HL-60 (cell line): ENCODE data around the gene ENTPD2.

Source experiments
- DNase-seq, 2 experiments: peaks; one replicate each; pipeline ENCODE4 v3.0.0-alpha.2; 2010 to 2020; ENCODE audit warnings: low read depth in 1 of 2, low spot score in 1 of 2
- H3K27ac ChIP-seq: fragments of 250-450 bp; sonication (Bioruptor Pico); replicated peaks from 2 replicates; pipeline ENCODE4 v1.5.1; 2020; ENCODE audit warnings: mild to moderate bottlenecking, moderate library complexity
- H3K27me3 ChIP-seq: fragments of 250-450 bp; sonication (Bioruptor Pico); 2 replicates; pipeline ENCODE4 v1.5.1; 2021; ENCODE audit warnings: mild to moderate bottlenecking, moderate library complexity; ENCODE audit not compliant: insufficient read depth, poor library complexity, severe bottlenecking
- H3K4me3 ChIP-seq: replicated peaks from 2 replicates; pipeline ENCODE4 v1.5.1; 2011; ENCODE audit warnings: mild to moderate bottlenecking, control low read depth, low read length; ENCODE audit not compliant: insufficient read depth
- CTCF ChIP-seq: IDR thresholded peaks from one replicate; pipeline ENCODE4 v1.5.1; 2011; ENCODE audit warnings: low read length, control low read depth, inconsistent platforms; ENCODE audit not compliant: insufficient read depth
- GABPA ChIP-seq: IDR thresholded peaks from 2 replicates; pipeline ENCODE4 v1.6.1; 2012; ENCODE audit warnings: low read depth
- POLR2AphosphoS5 ChIP-seq: IDR thresholded peaks from 2 replicates; pipeline ENCODE4 v1.6.1; 2012; ENCODE audit warnings: low read depth
- REST ChIP-seq: IDR thresholded peaks from 2 replicates; pipeline ENCODE4 v1.6.1; 2012; ENCODE audit warnings: low read depth; ENCODE audit not compliant: insufficient replicate concordance
- SPI1 ChIP-seq: IDR thresholded peaks from 2 replicates; pipeline ENCODE4 v1.6.1; 2012; ENCODE audit warnings: low read depth, mild to moderate bottlenecking, borderline replicate concordance

ENTPD2 gene

GRCh38 chr9:137083394-137084004 is 29.6 kb upstream of the ENTPD2 start:
- H3K27ac ChIP-seq, result no peak overlapping the region
- no peak for DNase-seq

GRCh38 chr9:137082925-137083290 is 29.0 kb upstream of the ENTPD2 start:
- Histone ChIP-seq H3K27me3 (peaks cover 5% of the 10 kb centered on the region), H3K27ac (no peak overlapping the region), H3K4me3 (no peak overlapping the region)
- TF ChIP-seq GABPA (no peak), SPI1 (no peak), REST (no peak), POLR2AphosphoS5 (no peak), CTCF (no peak)
- no peak for DNase-seq

More at GRCh38 chr9:137083394-137084004, 29.6 kb upstream of the ENTPD2 start:
- Histone ChIP-seq H3K4me3 (no peak overlapping the region), H3K27me3 (no peaks in the 10 kb centered on the region)
- no peak for TF ChIP-seq REST
- no peak for TF ChIP-seq SPI1
- no peak for TF ChIP-seq GABPA
- TF ChIP-seq POLR2AphosphoS5, result no peak
- TF ChIP-seq CTCF, result no peak

GRCh38 chr9:137082222-137082924 is 28.5 kb upstream of the ENTPD2 start:
- H3K4me3 ChIP-seq, result no peak overlapping the region
- TF ChIP-seq REST (no peak), POLR2AphosphoS5 (no peak), CTCF (no peak), GABPA (no peak), SPI1 (no peak)
- no peak overlapping the region for H3K27ac ChIP-seq
- H3K27me3 ChIP-seq, result peaks cover 7% of the 10 kb centered on the region
- DNase-seq, result no peak
